ENCODE data around the gene DPP4.

The DPP4 gene

DNA sequence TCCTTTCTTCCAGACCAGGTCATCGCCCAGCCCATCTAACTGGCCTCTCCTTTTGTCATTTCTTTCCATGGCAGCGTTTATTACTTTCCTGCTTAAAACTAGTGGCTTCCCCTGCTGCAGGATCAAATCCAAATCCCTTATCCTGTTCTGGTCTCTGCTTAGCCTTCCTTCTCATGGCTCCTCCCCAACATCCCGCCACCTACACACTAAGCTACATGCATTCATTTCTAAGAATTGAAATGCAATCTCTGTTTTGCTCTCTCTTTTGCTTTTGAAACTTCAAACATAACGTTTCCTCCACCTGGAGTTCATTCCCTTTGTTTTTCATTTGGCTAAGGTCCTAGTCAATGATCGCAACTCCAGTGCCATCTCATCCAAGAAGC, 18.0 kb upstream of the DPP4 start:
- Mint-ChIP-seq H3K4me3 (no peak overlapping the region), H3K9me3 (no peaks in the 10 kb centered on the region), H3K36me3 (ENCODE audit: low read depth) (no peaks in the 10 kb centered on the region), H3K27me3 (ENCODE audit: low read depth) (no peaks in the 10 kb centered on the region), H3K27ac (peak overlapping the region in 1 of 3 experiments; percentile 46), H3K4me1 (no peaks in the 10 kb centered on the region)
- TF ChIP-seq, protein P1, sequence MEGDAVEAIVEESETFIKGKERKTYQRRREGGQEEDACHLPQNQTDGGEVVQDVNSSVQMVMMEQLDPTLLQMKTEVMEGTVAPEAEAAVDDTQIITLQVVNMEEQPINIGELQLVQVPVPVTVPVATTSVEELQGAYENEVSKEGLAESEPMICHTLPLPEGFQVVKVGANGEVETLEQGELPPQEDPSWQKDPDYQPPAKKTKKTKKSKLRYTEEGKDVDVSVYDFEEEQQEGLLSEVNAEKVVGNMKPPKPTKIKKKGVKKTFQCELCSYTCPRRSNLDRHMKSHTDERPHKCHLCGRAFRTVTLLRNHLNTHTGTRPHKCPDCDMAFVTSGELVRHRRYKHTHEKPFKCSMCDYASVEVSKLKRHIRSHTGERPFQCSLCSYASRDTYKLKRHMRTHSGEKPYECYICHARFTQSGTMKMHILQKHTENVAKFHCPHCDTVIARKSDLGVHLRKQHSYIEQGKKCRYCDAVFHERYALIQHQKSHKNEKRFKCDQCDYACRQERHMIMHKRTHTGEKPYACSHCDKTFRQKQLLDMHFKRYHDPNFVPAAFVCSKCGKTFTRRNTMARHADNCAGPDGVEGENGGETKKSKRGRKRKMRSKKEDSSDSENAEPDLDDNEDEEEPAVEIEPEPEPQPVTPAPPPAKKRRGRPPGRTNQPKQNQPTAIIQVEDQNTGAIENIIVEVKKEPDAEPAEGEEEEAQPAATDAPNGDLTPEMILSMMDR (IDR thresholded peaks at IDR 0.05; ENCODE audit: unreplicated experiment in 3 of 3), result peak in 1 of 3 experiments; percentile 2

DNA sequence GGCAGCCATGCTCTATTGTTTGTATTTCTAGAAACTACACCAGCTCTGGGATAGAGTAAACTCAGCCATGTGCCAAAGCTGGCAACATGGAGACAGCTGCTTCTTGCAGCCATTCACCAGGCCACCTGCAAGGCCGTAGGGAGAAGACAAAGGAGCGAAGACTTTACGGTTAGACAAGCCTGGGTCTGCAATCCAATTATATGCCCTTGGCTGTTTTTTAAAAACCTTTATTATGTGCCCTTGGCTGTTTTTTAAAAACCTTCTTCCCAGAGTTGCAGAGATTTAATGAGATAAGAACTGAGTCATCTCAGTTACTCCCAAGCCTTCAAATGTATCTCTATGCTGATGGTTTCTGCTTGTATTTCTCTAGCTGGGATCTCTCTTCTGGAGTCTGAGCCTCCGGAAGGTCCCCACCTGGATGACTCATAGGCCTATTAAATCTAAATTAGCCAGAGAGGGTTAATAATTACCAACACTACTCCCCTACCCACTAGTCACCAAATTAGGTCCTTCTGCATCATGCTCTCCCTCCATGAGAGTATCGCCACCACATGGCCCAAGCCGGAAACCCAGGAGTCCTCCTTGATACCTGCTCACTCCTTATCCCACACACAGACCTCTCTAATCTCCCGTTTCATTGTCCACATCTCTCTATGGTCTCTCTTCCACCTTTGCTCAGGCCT, 17.5 kb upstream of the DPP4 start:
- no peaks in the 10 kb centered on the region for H3K36me3 Mint-ChIP-seq (ENCODE audit: low read depth)

DNA sequence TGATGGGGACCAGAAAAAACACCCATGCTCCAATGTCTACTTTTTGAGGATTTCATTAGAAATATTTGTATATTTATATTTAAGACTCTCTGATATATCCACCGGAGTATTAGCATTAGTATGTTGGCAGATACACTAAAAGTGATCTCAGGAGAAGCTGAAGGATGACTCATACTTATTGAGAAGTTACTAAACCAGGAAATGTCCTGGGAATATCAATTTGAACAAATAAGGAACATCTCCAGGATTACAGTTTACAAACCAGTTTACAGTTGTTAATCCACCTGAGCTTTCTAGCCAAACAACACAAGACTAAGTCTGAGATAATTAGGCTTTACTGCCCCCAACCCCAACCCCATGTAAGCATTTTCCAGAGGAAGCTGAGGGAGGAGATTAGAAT, 16.1 kb upstream of the DPP4 start:
- TF ChIP-seq, protein P1 (IDR thresholded peaks at IDR 0.05; ENCODE audit: unreplicated experiment in 3 of 3), result no peak
- Mint-ChIP-seq H3K9me3 (no peaks in the 10 kb centered on the region), H3K27me3 (ENCODE audit: low read depth) (no peaks in the 10 kb centered on the region), H3K4me1 (no peaks in the 10 kb centered on the region), H3K27ac (no peak overlapping the region), H3K4me3 (no peak overlapping the region), H3K36me3 (ENCODE audit: low read depth) (no peaks in the 10 kb centered on the region)

More for the DNA sequence above, 17.5 kb upstream of the DPP4 start:
- no peak overlapping the region for H3K4me3 Mint-ChIP-seq
- peak overlapping the region in 1 of 3 experiments; percentile 46 for H3K27ac Mint-ChIP-seq
- H3K27me3 Mint-ChIP-seq (ENCODE audit: low read depth), result no peaks in the 10 kb centered on the region
- TF ChIP-seq, protein P1 (IDR thresholded peaks at IDR 0.05; ENCODE audit: unreplicated experiment in 3 of 3), result peak in 2 of 3 experiments; percentile 17 to 18
- H3K9me3 Mint-ChIP-seq, result no peaks in the 10 kb centered on the region
- H3K4me1 Mint-ChIP-seq, result no peaks in the 10 kb centered on the region

DNA sequence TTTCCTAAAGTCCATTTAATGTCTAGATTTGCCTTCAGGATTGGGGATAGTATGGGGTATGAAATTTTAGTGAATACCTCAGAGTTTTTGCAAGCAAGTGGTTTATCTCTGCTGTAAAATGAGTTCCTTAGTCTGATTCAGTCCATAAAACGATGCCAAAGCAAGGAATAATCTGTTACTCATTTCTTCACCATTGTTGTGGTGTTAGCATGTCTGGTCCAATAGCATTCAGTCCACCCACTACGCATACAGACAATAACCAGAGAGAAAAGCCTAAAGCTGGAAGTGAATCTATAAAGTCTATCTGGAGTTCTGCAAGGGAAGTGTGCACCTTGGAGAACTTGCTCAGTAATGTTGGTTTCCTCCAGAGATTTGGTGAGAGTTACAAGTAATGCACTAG, 12.9 kb upstream of the DPP4 start:
- no peak overlapping the region for H3K27ac Mint-ChIP-seq
- no peaks in the 10 kb centered on the region for H3K4me1 Mint-ChIP-seq
- TF ChIP-seq, protein P1 (IDR thresholded peaks at IDR 0.05; ENCODE audit: unreplicated experiment in 3 of 3), result no peak
- peaks cover 10% of the 10 kb centered on the region for H3K27me3 Mint-ChIP-seq (ENCODE audit: low read depth)
- H3K9me3 Mint-ChIP-seq, result no peaks in the 10 kb centered on the region
- no peak overlapping the region for H3K4me3 Mint-ChIP-seq
- no peaks in the 10 kb centered on the region for H3K36me3 Mint-ChIP-seq (ENCODE audit: low read depth)

DNA sequence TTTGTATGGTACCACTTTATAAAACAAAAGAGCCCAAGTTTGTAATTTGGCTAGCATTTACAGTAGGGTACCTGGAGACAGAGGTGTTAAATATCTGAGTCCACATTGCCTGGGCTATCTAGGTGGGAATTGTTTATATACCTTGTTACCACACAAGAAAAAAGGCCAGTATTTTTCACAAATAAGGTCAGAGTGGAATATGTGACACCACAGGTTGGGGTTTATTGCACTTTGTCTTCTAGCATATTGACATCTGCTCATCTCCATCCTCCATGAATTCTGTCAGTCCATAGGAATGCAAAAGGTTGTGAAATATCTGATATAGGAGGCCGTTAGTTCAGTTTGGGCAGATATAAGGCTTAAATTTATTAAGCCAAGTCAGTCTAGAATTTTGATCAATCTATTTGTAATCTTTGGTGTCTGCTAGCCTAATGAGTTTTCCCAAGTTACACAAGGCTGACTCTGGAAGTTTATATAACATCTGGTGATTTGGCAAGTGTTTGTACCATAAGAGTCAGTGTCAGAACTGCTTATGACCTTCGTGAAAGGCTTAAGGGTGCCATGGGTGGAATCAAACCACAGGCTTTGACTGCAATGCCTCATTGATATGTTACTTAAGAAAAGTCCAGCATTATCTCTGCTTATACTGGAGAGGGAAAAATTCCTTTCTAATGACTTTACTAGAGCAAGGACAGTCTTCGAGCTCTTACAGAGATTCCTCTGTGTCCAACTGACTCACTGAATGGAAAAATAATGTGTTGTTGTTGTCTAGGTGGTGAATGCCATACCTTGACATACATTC, 11.3 kb upstream of the DPP4 start:
- Mint-ChIP-seq H3K27me3 (ENCODE audit: low read depth) (peaks cover 12% of the 10 kb centered on the region), H3K9me3 (no peaks in the 10 kb centered on the region), H3K4me3 (no peak overlapping the region), H3K4me1 (no peaks in the 10 kb centered on the region), H3K36me3 (ENCODE audit: low read depth) (no peaks in the 10 kb centered on the region), H3K27ac (no peak overlapping the region)
- TF ChIP-seq, protein P1 (IDR thresholded peaks at IDR 0.05; ENCODE audit: unreplicated experiment in 3 of 3), result no peak

All from nephron (organoid).